T-cell (primary cell): ENCODE data around the gene S100A2. TPM values are rescaled to one million over a fixed set of nuclear protein-coding genes. Genes with fewer than 3 reads are reported as not detected.
"Not testable (repeated sequence)": the region's sequence is repeated elsewhere in the genome, so short reads cannot be mapped to it uniquely, and the experiment has no call there.

Experiments used
- ATAC-seq, 4 experiments: fragments of 200-7000 bp in 3 of 4; fragments of 150-1000 bp in 1 of 4; cut with Tn5 transposase; replicated peaks in 1 of 4; 1 replicate in 3 of 4; 2 replicates in 1 of 4; pipeline ENCODE4 v1.10.0; 2021; ENCODE audit warnings: moderate library complexity in 3 of 4, mild to moderate bottlenecking in 2 of 4, moderate number of reproducible peaks in 1 of 4
- CTCF ChIA-PET, 2 donors: fragments of 300-600 bp; sonication (Branson Sonifier 250); formaldehyde crosslinking; loops; one replicate each; lab custom pipeline; 2022; ENCODE audit warnings: antibody characterized with exemption in 2 of 2; lab: Charles Lee
- POLR2A ChIA-PET, 2 donors: fragments of 300-600 bp; sonication (Branson Sonifier 250); formaldehyde crosslinking; loops; one replicate each; lab custom pipeline; 2022; ENCODE audit warnings: antibody characterized with exemption in 2 of 2; lab: Charles Lee
- DNase-seq, 35 experiments: peaks; one replicate each; pipeline versions ENCODE4 v3.0.0 to v3.0.0-alpha.2; 2013 to 2023
- H3K27ac ChIP-seq: one replicate; pipeline ENCODE4 v1.5.1; 2013; ENCODE audit warnings: low read length
- H3K27me3 ChIP-seq, 2 experiments: replicated peaks in 1 of 2; 1 replicate in 1 of 2; 2 replicates in 1 of 2; pipeline versions ENCODE4 v1.6.1 to v1.7.0; 2013; ENCODE audit warnings: low read length in 1 of 2, mixed read lengths in 1 of 2; ENCODE audit not compliant: control insufficient read depth in 2 of 2, insufficient read depth in 2 of 2; ENCODE audit errors: extremely low read depth in 1 of 2
- H3K36me3 ChIP-seq, 2 donors: 1 replicate in 1 of 2; 2 replicates in 1 of 2; pipeline versions ENCODE4 v1.6.1 to v1.7.0; 2013; ENCODE audit warnings: low read length in 1 of 2; ENCODE audit not compliant: control insufficient read depth in 2 of 2, insufficient read depth in 1 of 2; ENCODE audit errors: extremely low read depth in 1 of 2
- H3K4me1 ChIP-seq, 2 experiments: 1 replicate in 1 of 2; 2 replicates in 1 of 2; pipeline versions ENCODE4 v1.6.1 to v1.7.0; 2013; ENCODE audit warnings: low read length in 2 of 2, mixed read lengths in 1 of 2; ENCODE audit not compliant: insufficient read depth in 2 of 2, control insufficient read depth in 1 of 2; ENCODE audit errors: extremely low read depth in 1 of 2
- H3K4me3 ChIP-seq, 2 donors: 1 replicate in 1 of 2; 2 replicates in 1 of 2; pipeline versions ENCODE4 v1.5.1 to v1.7.0; 2013; ENCODE audit warnings: mild to moderate bottlenecking in 2 of 2, low read length in 1 of 2, moderate library complexity in 1 of 2; ENCODE audit not compliant: control insufficient read depth in 1 of 2; ENCODE audit errors: extremely low read depth in 1 of 2
- H3K9me3 ChIP-seq: 2 replicates; pipeline ENCODE4 v1.7.0; 2013
- H3K27ac Mint-ChIP-seq, 2 donors: one replicate each; pipeline ENCODE4 v1.8.0; 2020 to 2021; ENCODE audit warnings: mild to moderate bottlenecking in 2 of 2, mixed read lengths in 2 of 2
- H3K27me3 Mint-ChIP-seq, 2 donors: one replicate each; pipeline ENCODE4 v1.8.0; 2021 to 2022; ENCODE audit warnings: mixed read lengths in 2 of 2
- H3K36me3 Mint-ChIP-seq: one replicate; pipeline ENCODE4 v1.8.0; 2021; ENCODE audit warnings: mixed read lengths
- H3K4me1 Mint-ChIP-seq, 3 donors: one replicate each; pipeline ENCODE4 v1.8.0; 2020 to 2022; ENCODE audit warnings: mixed read lengths in 3 of 3, mild to moderate bottlenecking in 1 of 3
- H3K4me3 Mint-ChIP-seq, 3 donors: one replicate each; pipeline ENCODE4 v1.8.0; 2020 to 2022; ENCODE audit warnings: mild to moderate bottlenecking in 3 of 3, mixed read lengths in 3 of 3, moderate library complexity in 3 of 3
- H3K9me3 Mint-ChIP-seq, 3 donors: one replicate each; pipeline ENCODE4 v1.8.0; 2020 to 2022; ENCODE audit warnings: mixed read lengths in 3 of 3
- WGBS: methylation state at CpG from one replicate; pipeline ENCODE4 v1.1.5; 2013; ENCODE audit warnings: missing lambda C conversion rate; ENCODE audit not compliant: insufficient coverage; 5-methylcytosine and 5-hydroxymethylcytosine counted together
- total RNA-seq, 35 experiments: library from RNA in 6 of 35; stranded (reverse) in 6 of 35; fragments of 120-200 nt in 1 of 35; gene quantifications; one replicate each; pipeline versions ENCODE4 v1.2.1 to v1.2.4 and lab custom pipeline; 2013 to 2026

The S100A2 gene
- total RNA-seq, 5 donors from 2014 or later (not counting 1 experiment from before 2014, with no cell fraction given): 0.66 TPM; not detected in 4

GRCh38 chr1:153525088-153525728, 40.4 kb downstream of the S100A2 start:
- H3K27ac Mint-ChIP-seq: no peak overlapping the region
- Histone ChIP-seq H3K4me1 (no peaks in the 10 kb centered on the region), H3K4me3 (no peak overlapping the region), H3K36me3 (no peaks in the 10 kb centered on the region), H3K9me3 (no peaks in the 10 kb centered on the region), H3K27ac (no peak overlapping the region), H3K27me3 (no peaks in the 10 kb centered on the region)
- DNase-seq (no peak), ATAC-seq (no peak)
- H3K4me3 Mint-ChIP-seq: no peak overlapping the region
- ChIA-PET CTCF (interaction anchor here in 1 of 2 donors (0.6 to 1.1 kb wide), 3 partner anchors 15 to 27 kb away, joined by 3 to 7 read pairs (median 3); partner anchors contain the start of gene S100A5), POLR2A (no interaction called here)
- H3K27me3 Mint-ChIP-seq: no peaks in the 10 kb centered on the region
- peaks cover 11% of the 10 kb centered on the region for H3K36me3 Mint-ChIP-seq
- WGBS: 50% methylated on average over 2 of the region's 3 CpGs
- H3K9me3 Mint-ChIP-seq: no peaks in the 10 kb centered on the region
- peaks cover 0 to 4% (median 4%) of the 10 kb centered on the region in 3 donors for H3K4me1 Mint-ChIP-seq

DNA sequence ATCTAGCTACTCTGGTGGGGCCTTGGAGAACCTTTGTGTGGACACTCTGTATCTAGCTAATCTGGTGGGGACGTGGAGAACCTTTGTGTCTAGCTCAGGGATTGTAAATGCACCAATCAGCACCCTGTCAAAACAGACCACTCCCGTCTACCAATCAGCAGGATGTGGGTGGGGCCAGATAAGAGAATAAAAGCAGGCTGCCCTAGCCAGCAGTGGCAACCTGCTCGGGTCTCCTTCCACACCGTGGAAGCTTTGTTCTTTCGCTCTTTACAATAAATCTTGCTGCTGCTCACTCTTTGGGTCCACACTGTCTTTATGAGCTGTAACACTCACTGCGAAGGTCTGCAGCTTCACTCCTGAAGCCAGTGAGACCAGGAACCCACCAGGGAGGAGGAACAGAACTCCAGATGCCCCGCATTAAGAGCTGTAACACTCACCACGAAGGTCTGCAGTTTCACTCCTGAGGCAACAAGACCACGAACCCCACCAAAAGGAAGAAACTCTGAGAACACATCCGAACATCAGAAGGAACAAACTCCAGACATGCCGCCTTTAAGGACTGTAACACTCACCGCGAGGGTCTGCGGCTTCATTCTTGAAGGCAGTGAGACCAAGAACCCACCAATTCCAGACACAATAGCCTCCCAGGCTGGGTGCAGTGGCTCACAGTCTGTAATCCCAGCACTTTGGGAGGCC, 43.1 kb downstream of the S100A2 start:
- H3K27ac ChIP-seq, CTCF ChIA-PET, H3K9me3 Mint-ChIP-seq, H3K36me3 ChIP-seq, H3K4me1 ChIP-seq, ATAC-seq, DNase-seq, H3K36me3 Mint-ChIP-seq, H3K4me1 Mint-ChIP-seq, H3K4me3 ChIP-seq, H3K27me3 Mint-ChIP-seq, POLR2A ChIA-PET, H3K9me3 ChIP-seq, H3K27me3 ChIP-seq: not testable (repeated sequence)
- H3K4me3 Mint-ChIP-seq: peak overlapping the region in 2 of 3 donors; percentile 27 to 43
- H3K27ac Mint-ChIP-seq: peak overlapping the region in 1 of 2 donors; percentile 62
- WGBS: 69% methylated on average over 10 of the region's 14 CpGs

DNA sequence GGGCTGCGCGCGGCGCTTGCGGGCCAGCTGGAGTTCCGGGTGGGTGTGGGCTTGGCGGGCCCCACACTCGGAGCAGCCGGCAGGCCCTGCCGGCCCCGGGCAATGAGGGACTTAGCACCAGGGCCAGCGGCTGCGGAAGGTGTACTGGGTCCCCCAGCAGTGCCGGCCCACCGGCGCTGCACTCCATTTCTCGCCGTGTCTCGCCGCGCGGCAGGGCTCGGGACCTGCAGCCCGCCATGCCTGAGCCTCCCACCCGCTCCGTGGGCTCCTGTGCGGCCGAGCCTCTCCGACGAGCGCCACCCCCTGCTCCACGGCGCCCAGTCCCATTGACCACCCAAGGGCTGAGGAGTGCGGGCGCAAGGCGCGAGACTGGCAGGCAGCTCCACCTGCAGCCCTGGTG, 43.8 kb downstream of the S100A2 start:
- DNase-seq, H3K27me3 ChIP-seq, H3K4me3 ChIP-seq, H3K4me1 Mint-ChIP-seq, H3K36me3 Mint-ChIP-seq, H3K4me1 ChIP-seq, H3K27ac Mint-ChIP-seq, H3K27ac ChIP-seq, ATAC-seq, H3K27me3 Mint-ChIP-seq, H3K36me3 ChIP-seq, H3K9me3 ChIP-seq, H3K9me3 Mint-ChIP-seq, POLR2A ChIA-PET, H3K4me3 Mint-ChIP-seq: not testable (repeated sequence)
- 98% methylated on average over 34 of the region's 37 CpGs for WGBS
- CTCF ChIA-PET: interaction anchor here (0.6 to 1.8 kb wide), 2 partner anchors 46 to 50 kb away, joined by 3 read pairs; no protein-coding TSS in a partner anchor

DNA sequence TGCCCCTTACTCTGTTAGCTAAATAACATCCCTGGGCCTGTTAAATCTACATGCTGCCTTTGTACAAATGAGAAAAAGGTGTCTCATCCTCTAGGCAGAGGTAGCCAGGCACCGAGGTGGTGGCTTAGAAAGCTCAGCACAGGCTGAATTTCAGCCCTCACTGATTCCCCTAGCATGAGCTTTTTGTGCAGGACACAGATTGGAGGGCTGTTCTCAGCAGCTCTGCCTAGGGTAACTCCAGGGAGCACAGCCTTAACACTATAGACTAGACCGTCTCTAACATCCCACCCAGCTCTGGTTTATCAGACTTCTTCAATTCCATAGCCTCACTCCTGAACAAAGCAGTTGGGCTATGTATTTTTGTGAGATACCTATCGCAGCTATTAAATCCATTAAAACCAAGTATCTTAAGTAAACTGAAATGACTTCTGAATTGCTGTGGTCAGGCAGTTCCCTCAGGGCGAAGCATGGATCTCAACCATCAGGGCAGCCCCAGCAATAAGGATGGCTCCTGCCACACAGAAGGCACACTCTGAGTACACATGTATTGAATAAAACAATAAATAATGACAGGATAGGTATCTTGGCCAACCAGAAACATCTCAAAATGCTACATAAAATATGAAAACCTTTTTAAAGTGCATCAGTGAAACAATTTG, 44.7 kb downstream of the S100A2 start:
- Mint-ChIP-seq H3K36me3 (no peaks in the 10 kb centered on the region), H3K4me3 (no peak overlapping the region), H3K27ac (no peak overlapping the region), H3K4me1 (peaks cover 4 to 7% (median 5%) of the 10 kb centered on the region in 3 donors), H3K27me3 (no peaks in the 10 kb centered on the region), H3K9me3 (no peaks in the 10 kb centered on the region)
- Histone ChIP-seq H3K4me3 (no peak overlapping the region), H3K27me3 (no peaks in the 10 kb centered on the region), H3K27ac (no peak overlapping the region), H3K4me1 (no peaks in the 10 kb centered on the region), H3K9me3 (no peaks in the 10 kb centered on the region), H3K36me3 (no peaks in the 10 kb centered on the region)
- ATAC-seq (no peak), DNase-seq (no peak)
- CTCF ChIA-PET: interaction anchor here (0.6 to 1.8 kb wide), 3 partner anchors 11 to 51 kb away, joined by 3 to 4 read pairs (median 3); no protein-coding TSS in a partner anchor
- POLR2A ChIA-PET: no interaction called here
- WGBS: 55% methylated on average over 1 of the region's 4 CpGs

- DNase-seq, H3K9me3 ChIP-seq, H3K27ac Mint-ChIP-seq, H3K9me3 Mint-ChIP-seq, ATAC-seq, H3K4me3 Mint-ChIP-seq, H3K36me3 Mint-ChIP-seq, H3K4me1 ChIP-seq, H3K4me3 ChIP-seq, POLR2A ChIA-PET, H3K36me3 ChIP-seq, H3K27ac ChIP-seq, H3K27me3 Mint-ChIP-seq, H3K27me3 ChIP-seq, H3K4me1 Mint-ChIP-seq: not testable (repeated sequence)
- CTCF ChIA-PET: interaction anchor here in 1 of 2 donors (0.9 to 1.8 kb wide), 2 partner anchors 10 to 48 kb away, joined by 3 to 4 read pairs; no protein-coding TSS in a partner anchor
- 90% methylated on average over 3 of the region's 5 CpGs for WGBS
Observed at GRCh38 chr1:153520137-153520691, 45.4 kb downstream of the S100A2 start.

DNA sequence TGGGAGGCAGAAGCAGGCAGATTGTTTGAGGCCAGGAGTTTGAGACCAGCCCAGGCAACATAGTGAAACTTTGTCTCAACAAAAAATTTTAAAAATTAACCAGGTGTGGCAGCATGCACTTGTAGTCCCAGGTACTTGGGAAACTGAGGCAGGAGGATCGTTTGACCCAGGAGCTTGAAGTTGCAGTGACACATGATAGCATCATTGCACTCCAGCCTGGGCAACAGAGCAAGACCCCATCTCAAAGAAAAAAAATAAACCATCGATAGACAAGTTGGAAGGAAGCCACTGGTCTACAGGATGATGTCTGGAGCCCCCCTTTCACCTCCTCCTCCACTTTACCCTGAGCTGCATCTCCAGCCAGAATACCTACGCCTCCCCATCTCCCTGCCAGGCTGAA, 46.4 kb downstream of the S100A2 start:
- no peaks in the 10 kb centered on the region for H3K36me3 ChIP-seq
- no peaks in the 10 kb centered on the region for H3K27me3 Mint-ChIP-seq
- H3K4me1 ChIP-seq: peaks cover 0 to 8% of the 10 kb centered on the region in 2 experiments
- no peak overlapping the region for H3K4me3 ChIP-seq
- H3K4me3 Mint-ChIP-seq: no peak overlapping the region
- no peak overlapping the region for H3K27ac ChIP-seq
- no peak for ATAC-seq
- peaks cover 4 to 8% (median 6%) of the 10 kb centered on the region in 3 donors for H3K4me1 Mint-ChIP-seq
- no peaks in the 10 kb centered on the region for H3K9me3 ChIP-seq
- H3K9me3 Mint-ChIP-seq: no peaks in the 10 kb centered on the region
- ChIA-PET POLR2A (no interaction called here), CTCF (no interaction called here)
- DNase-seq: no peak
- H3K27me3 ChIP-seq: no peaks in the 10 kb centered on the region
- 89% methylated on average over 1 of the region's 3 CpGs for WGBS
- H3K36me3 Mint-ChIP-seq: no peaks in the 10 kb centered on the region
- no peak overlapping the region for H3K27ac Mint-ChIP-seq
